ENCODE results near the gene PRAMEF14. TPM values are rescaled to one million over a fixed set of nuclear protein-coding genes. Genes with fewer than 3 reads are reported as not detected.
"Not testable (repeated sequence)": the region's sequence is repeated elsewhere in the genome, so short reads cannot be mapped to it uniquely, and the experiment has no call there.

The PRAMEF14 gene
- total and polyA plus RNA-seq, 9 of the 15 experiments (the other 6 are each of a cell fraction or from before 2014, with no cell fraction given) = not detected

DNA sequence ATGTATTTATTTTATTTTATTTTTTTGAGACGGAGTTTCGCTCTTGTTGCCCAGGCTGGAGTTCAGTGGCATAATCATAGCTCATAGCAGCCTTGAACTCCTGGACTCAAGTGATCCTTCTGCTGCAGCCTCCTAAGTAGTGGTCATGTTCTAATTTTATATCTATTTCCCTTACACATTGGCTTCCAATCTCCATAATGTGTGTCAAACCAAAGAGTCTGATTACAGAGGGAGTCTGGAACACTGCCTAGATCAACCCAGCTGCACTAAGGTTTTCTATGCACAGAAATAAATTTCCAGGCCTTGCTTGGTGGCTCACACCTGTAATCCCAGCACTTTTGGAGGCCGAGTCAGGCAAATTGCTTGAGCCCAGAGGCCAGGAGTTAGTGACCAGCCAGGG, 32.0 kb upstream of the PRAMEF14 start:
- CTCF ChIA-PET (ENCODE audit: low intra/inter-chr PET ratio); ATAC-seq; BruUV-seq (replicated peaks); DNase-seq (ENCODE audit: extremely low read depth in 1 of 4, low spot score in 3 of 4); H4K20me1 ChIP-seq (replicated peaks; ENCODE audit: control insufficient read depth, insufficient read depth, low read length); H3K9ac ChIP-seq (ENCODE audit: insufficient read depth in 1 of 2, low read depth in 2 of 2, low read length in 2 of 2); H3K9me3 ChIP-seq (replicated peaks; ENCODE audit: control insufficient read depth, insufficient read depth, low read depth, low read length); H3K79me2 ChIP-seq (ENCODE audit: control insufficient read depth, insufficient read depth, low read length); H3K36me3 ChIP-seq (ENCODE audit: control insufficient read depth, insufficient read depth, low read length); intact Hi-C loops (cut with micrococcal nuclease); H3K9me1 ChIP-seq (ENCODE audit: control insufficient read depth, insufficient read depth, low read length); H3K4me2 ChIP-seq (ENCODE audit: insufficient read depth, low read length); H2AFZ ChIP-seq (ENCODE audit: low read depth, low read length); H3K27ac ChIP-seq (ENCODE audit: extremely low read depth, low read depth, low read length); H3K27me3 ChIP-seq (ENCODE audit: control insufficient read depth in 2 of 2, insufficient read depth in 2 of 2, low read length in 2 of 2); POLR2A ChIA-PET; H3K4me3 ChIP-seq; H3K4me1 ChIP-seq (replicated peaks in 1 of 2; ENCODE audit: control insufficient read depth in 2 of 2, insufficient read depth in 2 of 2, low read length in 2 of 2); FAIRE-seq: not testable (repeated sequence)
- in situ Hi-C loops (cut with MboI) = loop anchor here (5.0 kb wide), 1 partner anchor 147 kb away; no protein-coding TSS in a partner anchor
- 3% methylated on average over 3 of the region's 3 CpGs for WGBS (ENCODE audit: insufficient coverage, low coverage, missing lambda C conversion rate)

GRCh38 chr1:13368544-13368943, 21.6 kb upstream of the PRAMEF14 start:
- DNase-seq (ENCODE audit: extremely low read depth in 1 of 4, low spot score in 3 of 4) = peak; percentile 21 to 56 (median 44)
- intact Hi-C loops (cut with micrococcal nuclease); FAIRE-seq; CTCF ChIA-PET (ENCODE audit: low intra/inter-chr PET ratio); H3K9ac ChIP-seq (ENCODE audit: insufficient read depth in 1 of 2, low read depth in 2 of 2, low read length in 2 of 2); H3K27ac ChIP-seq (ENCODE audit: extremely low read depth, low read depth, low read length); H3K4me2 ChIP-seq (ENCODE audit: insufficient read depth, low read length); in situ Hi-C loops (cut with MboI); H3K9me1 ChIP-seq (ENCODE audit: control insufficient read depth, insufficient read depth, low read length); H4K20me1 ChIP-seq (replicated peaks; ENCODE audit: control insufficient read depth, insufficient read depth, low read length); H2AFZ ChIP-seq (ENCODE audit: low read depth, low read length); H3K36me3 ChIP-seq (ENCODE audit: control insufficient read depth, insufficient read depth, low read length); H3K27me3 ChIP-seq (ENCODE audit: control insufficient read depth in 2 of 2, insufficient read depth in 2 of 2, low read length in 2 of 2); H3K4me1 ChIP-seq (replicated peaks in 1 of 2; ENCODE audit: control insufficient read depth in 2 of 2, insufficient read depth in 2 of 2, low read length in 2 of 2); H3K4me3 ChIP-seq; POLR2A ChIA-PET; H3K9me3 ChIP-seq (replicated peaks; ENCODE audit: control insufficient read depth, insufficient read depth, low read depth, low read length); BruUV-seq (replicated peaks); H3K79me2 ChIP-seq (ENCODE audit: control insufficient read depth, insufficient read depth, low read length): not testable (repeated sequence)
- ATAC-seq = peak; percentile 87
- TF ChIP-seq RAD21 (CRISPR knock-in tag; conservative IDR thresholded peaks at IDR 0.05 in 1 of 2, IDR thresholded peaks at IDR 0.05 in 1 of 2) (0 out of 4 replicates have a peak, but pooled peaks of 1 of the 2 experiments have one; percentile 7), CTCF (IDR thresholded peaks at IDR 0.05 in 2 of 3, conservative IDR thresholded peaks at IDR 0.05 in 1 of 3; ENCODE audit: insufficient read depth in 2 of 3, low read depth in 1 of 3, low read length in 3 of 3) (peak; percentile 46 to 49 (median 46); a peak in 5 of 6 replicates), E2F6 (IDR thresholded peaks at IDR 0.05; ENCODE audit: borderline replicate concordance in 1 of 2, extremely low read depth in 1 of 2, insufficient read depth in 1 of 2, insufficient read length in 1 of 2, low read depth in 1 of 2, low read length in 1 of 2, poor library complexity in 1 of 2, severe bottlenecking in 1 of 2) (peak in 1 of 2 experiments; percentile 27), ZNF766 (CRISPR knock-in tag; conservative IDR thresholded peaks at IDR 0.05) (0 out of 2 replicates have a peak, but pooled peaks have one; percentile 34)
- 3% methylated on average over 3 of the region's 4 CpGs for WGBS (ENCODE audit: insufficient coverage, low coverage, missing lambda C conversion rate)
